ENCODE data around the gene STMN1.

The STMN1 gene

GRCh38 chr1:25896266-25896665 is 10.0 kb downstream of the STMN1 start:
- in situ Hi-C loops (cut with MboI; ENCODE audit: low sequenced_read_pairs) = loop anchor here (10.0 to 25.0 kb wide), 3 partner anchors 99 to 241 kb away; partner anchors contain the start of genes EXTL1 and PAFAH2

- in situ Hi-C loops (cut with MboI; ENCODE audit: low sequenced_read_pairs) = loop anchor here (10.0 to 25.0 kb wide), 3 partner anchors 99 to 242 kb away; partner anchors contain the start of genes EXTL1 and PAFAH2
Measured at GRCh38 chr1:25895365-25895990, 10.7 kb downstream of the STMN1 start.

- in situ Hi-C loops (cut with MboI; ENCODE audit: low sequenced_read_pairs) = loop anchor here (10.0 to 25.0 kb wide), 3 partner anchors 102 to 244 kb away; partner anchors contain the start of genes EXTL1 and PAFAH2
Measured at GRCh38 chr1:25893116-25893515, 13.1 kb downstream of the STMN1 start.

GRCh38 chr1:25891606-25892005 is 14.6 kb downstream of the STMN1 start:
- in situ Hi-C loops (cut with MboI; ENCODE audit: low sequenced_read_pairs) = loop anchor here (10.0 to 25.0 kb wide), 3 partner anchors 103 to 246 kb away; partner anchors contain the start of genes EXTL1 and PAFAH2

- in situ Hi-C loops (cut with MboI; ENCODE audit: low sequenced_read_pairs) = loop anchor here (10.0 to 25.0 kb wide), 3 partner anchors 104 to 247 kb away; partner anchors contain the start of genes EXTL1 and PAFAH2
Measured at GRCh38 chr1:25890239-25891034, 15.8 kb downstream of the STMN1 start.

GRCh38 chr1:25889470-25889869 is 16.7 kb downstream of the STMN1 start:
- in situ Hi-C loops (cut with MboI; ENCODE audit: low sequenced_read_pairs) = loop anchor here (25.0 kb wide), 1 partner anchor 248 kb away; no protein-coding TSS in a partner anchor

GRCh38 chr1:25888426-25888987 is 17.7 kb downstream of the STMN1 start:
- in situ Hi-C loops (cut with MboI; ENCODE audit: low sequenced_read_pairs) = loop anchor here (25.0 kb wide), 1 partner anchor 249 kb away; no protein-coding TSS in a partner anchor

GRCh38 chr1:25885602-25886001 is 20.6 kb downstream of the STMN1 start:
- in situ Hi-C loops (cut with MboI; ENCODE audit: low sequenced_read_pairs) = loop anchor here (25.0 kb wide), 1 partner anchor 252 kb away; no protein-coding TSS in a partner anchor

- in situ Hi-C loops (cut with MboI; ENCODE audit: low sequenced_read_pairs) = loop anchor here (25.0 kb wide), 1 partner anchor 256 kb away; no protein-coding TSS in a partner anchor
Measured at GRCh38 chr1:25881266-25881665, 25.0 kb downstream of the STMN1 start.

GRCh38 chr1:25880518-25880917 is 25.7 kb downstream of the STMN1 start:
- in situ Hi-C loops (cut with MboI; ENCODE audit: low sequenced_read_pairs) = loop anchor here (25.0 kb wide), 1 partner anchor 257 kb away; no protein-coding TSS in a partner anchor

GRCh38 chr1:25879675-25880074 is 26.5 kb downstream of the STMN1 start:
- in situ Hi-C loops (cut with MboI; ENCODE audit: low sequenced_read_pairs) = loop anchor here (25.0 kb wide), 1 partner anchor 258 kb away; no protein-coding TSS in a partner anchor

GRCh38 chr1:25878690-25879089 is 27.5 kb downstream of the STMN1 start:
- in situ Hi-C loops (cut with MboI; ENCODE audit: low sequenced_read_pairs) = loop anchor here (25.0 kb wide), 1 partner anchor 259 kb away; no protein-coding TSS in a partner anchor

- in situ Hi-C loops (cut with MboI; ENCODE audit: low sequenced_read_pairs) = loop anchor here (25.0 kb wide), 1 partner anchor 260 kb away; no protein-coding TSS in a partner anchor
Measured at GRCh38 chr1:25877155-25877554, 29.1 kb downstream of the STMN1 start.

- in situ Hi-C loops (cut with MboI; ENCODE audit: low sequenced_read_pairs) = loop anchor here (25.0 kb wide), 1 partner anchor 261 kb away; no protein-coding TSS in a partner anchor
Measured at GRCh38 chr1:25876693-25877077, 29.5 kb downstream of the STMN1 start.

GRCh38 chr1:25875856-25876692 is 30.1 kb downstream of the STMN1 start:
- in situ Hi-C loops (cut with MboI; ENCODE audit: low sequenced_read_pairs) = loop anchor here (25.0 kb wide), 1 partner anchor 261 kb away; no protein-coding TSS in a partner anchor

GRCh38 chr1:25875154-25875855 is 30.9 kb downstream of the STMN1 start, which contains the start of gene PAQR7:
Gene PAQR7 (minus strand): TSS chr1:25875708. CDS start chr1:25863839, 11,869 bp downstream.
- in situ Hi-C loops (cut with MboI; ENCODE audit: low sequenced_read_pairs) = loop anchor here (25.0 kb wide), 1 partner anchor 262 kb away; no protein-coding TSS in a partner anchor

- in situ Hi-C loops (cut with MboI; ENCODE audit: low sequenced_read_pairs) = loop anchor here (25.0 kb wide), 1 partner anchor 263 kb away; no protein-coding TSS in a partner anchor
Measured at GRCh38 chr1:25874635-25875153, 31.5 kb downstream of the STMN1 start.

GRCh38 chr1:25874209-25874608 is 32.0 kb downstream of the STMN1 start:
- in situ Hi-C loops (cut with MboI; ENCODE audit: low sequenced_read_pairs) = no loop called here

GRCh38 chr1:25873120-25873519 is 33.1 kb downstream of the STMN1 start:
- in situ Hi-C loops (cut with MboI; ENCODE audit: low sequenced_read_pairs) = no loop called here

Data from HL-60/S4 treated with retinoic acid at 250 ng/mL for 4 days and 3 days (cell line).